ENCODE measurements around the gene TMEM60. TPM values are rescaled to one million over a fixed set of nuclear protein-coding genes. Genes with fewer than 3 reads are reported as not detected.

TMEM60 gene
- total and polyA plus RNA-seq, 10 donors, result 10.1 to 33.1 (median 18.6) TPM

- Histone ChIP-seq H3K4me1 (peaks cover 4 to 88% (median 47%) of the 10 kb centered on the region in 6 donors), H3K27ac (no peak overlapping the region), H3K4me3 (no peak overlapping the region), H3K9me3 (peaks cover 0 to 29% (median 20%) of the 10 kb centered on the region in 8 donors), H3K27me3 (replicated peaks in 1 of 7) (no peaks in the 10 kb centered on the region), H3K36me3 (no peaks in the 10 kb centered on the region)
- TF ChIP-seq POLR2A (IDR thresholded peaks at IDR 0.05) (no peak), POLR2AphosphoS5 (IDR thresholded peaks at IDR 0.05) (no peak), CTCF (IDR thresholded peaks at IDR 0.05 in 8 of 11, conservative IDR thresholded peaks at IDR 0.05 in 3 of 11) (no peak)
- intact Hi-C loops (cut with DNase I; ENCODE audit: low total_unique reads), result no loop called here
- no peak for DNase-seq
- WGBS, 5 donors, result 38 to 59% (median 45%) methylated on average over 2 of the region's 2 CpGs
These were observed 29.8 kb upstream of the TMEM60 start for GRCh38 chr7:77827999-77828398.

- Histone ChIP-seq H3K27me3 (replicated peaks in 1 of 7) (no peaks in the 10 kb centered on the region), H3K4me3 (no peak overlapping the region), H3K9me3 (peaks cover under 1 to 43% (median 34%) of the 10 kb centered on the region in 8 donors), H3K36me3 (peaks cover 0 to 11% (median 0%) of the 10 kb centered on the region in 6 donors), H3K27ac (no peak overlapping the region), H3K4me1 (peaks cover 4 to 71% (median 44%) of the 10 kb centered on the region in 6 donors)
- DNase-seq, result no peak
- TF ChIP-seq POLR2A (IDR thresholded peaks at IDR 0.05) (no peak), POLR2AphosphoS5 (IDR thresholded peaks at IDR 0.05) (no peak), CTCF (IDR thresholded peaks at IDR 0.05 in 8 of 11, conservative IDR thresholded peaks at IDR 0.05 in 3 of 11) (no peak)
- 83 to 100% (median 92%) methylated on average over 2 of the region's 2 CpGs for WGBS, 5 donors
- intact Hi-C loops (cut with DNase I; ENCODE audit: low total_unique reads), result no loop called here
These were observed 28.1 kb upstream of the TMEM60 start for GRCh38 chr7:77826300-77826699.

- Histone ChIP-seq H3K27me3 (replicated peaks in 1 of 7) (no peaks in the 10 kb centered on the region), H3K9me3 (peaks cover 11 to 55% (median 46%) of the 10 kb centered on the region in 8 donors), H3K36me3 (peaks cover 0 to 23% (median 4%) of the 10 kb centered on the region in 6 donors), H3K4me3 (no peak overlapping the region), H3K27ac (peak overlapping the region in 5 of 8 donors; percentile 2 to 84 (median 78)), H3K4me1 (peaks cover 4 to 59% (median 35%) of the 10 kb centered on the region in 6 donors)
- DNase-seq, result no peak
- WGBS, 5 donors, result 72 to 89% (median 80%) methylated on average over 3 of the region's 3 CpGs
- intact Hi-C loops (cut with DNase I; ENCODE audit: low total_unique reads), result no loop called here
- TF ChIP-seq CTCF (IDR thresholded peaks at IDR 0.05 in 8 of 11, conservative IDR thresholded peaks at IDR 0.05 in 3 of 11) (no peak), POLR2AphosphoS5 (IDR thresholded peaks at IDR 0.05) (no peak)
These were observed 26.9 kb upstream of the TMEM60 start for GRCh38 chr7:77825131-77825530.

- H3K4me3 ChIP-seq, result no peak overlapping the region
- TF ChIP-seq POLR2AphosphoS5 (IDR thresholded peaks at IDR 0.05) (no peak), CTCF (IDR thresholded peaks at IDR 0.05 in 8 of 11, conservative IDR thresholded peaks at IDR 0.05 in 3 of 11) (no peak), POLR2A (IDR thresholded peaks at IDR 0.05) (no peak)
- DNase-seq, result no peak
- peak overlapping the region in 7 of 8 donors; percentile 13 to 84 (median 78) for H3K27ac ChIP-seq
- intact Hi-C loops (cut with DNase I; ENCODE audit: low total_unique reads), result no loop called here
- peaks cover 4 to 54% (median 35%) of the 10 kb centered on the region in 6 donors for H3K4me1 ChIP-seq
- WGBS, 5 donors, result 94 to 97% (median 95%) methylated on average over 5 of the region's 5 CpGs
- H3K9me3 ChIP-seq, result peaks cover 15 to 60% (median 51%) of the 10 kb centered on the region in 8 donors
- H3K27me3 ChIP-seq (replicated peaks in 1 of 7), result no peaks in the 10 kb centered on the region
- peaks cover 0 to 28% (median 6%) of the 10 kb centered on the region in 6 donors for H3K36me3 ChIP-seq
These were observed 26.4 kb upstream of the TMEM60 start for GRCh38 chr7:77824636-77825035.
